K562 (cell line): ENCODE measurements around the gene EXOC7. TPM values are rescaled to one million over a fixed set of nuclear protein-coding genes. Genes with fewer than 3 reads are reported as not detected.

ENCODE experiments used
- ATAC-seq: fragments of 200-7000 bp; cut with Tn5 transposase; 3 replicates; pipeline ENCODE4 v1.9.1; 2020; ENCODE audit warnings: moderate library complexity
- BruUV-seq: library from RNA; stranded (reverse); fragments of 400-500 nt; replicated peaks from 2 replicates; lab custom pipeline; 2021; lab: Mats Ljungman, UMichigan
- CTCF ChIA-PET: fragments of 300-600 bp; formaldehyde crosslinking; extraction: SDS; loops from one replicate; lab custom pipeline; 2021; ENCODE audit warnings: low intra/inter-chr PET ratio; lab: Yijun Ruan, JAX
- POLR2A ChIA-PET: fragments of 300-600, 350-650 bp; sonication (Branson Sonifier 250); formaldehyde crosslinking; extraction: SDS; loops from one replicate; lab custom pipeline; 2021; ENCODE audit warnings: antibody characterized with exemption, inconsistent platforms; lab: Yijun Ruan, JAX
- DNase-seq, 4 experiments: peaks; one replicate each; pipeline versions ENCODE4 v3.0.0 to v3.0.0-alpha.2; 2011 to 2018; ENCODE audit warnings: low spot score in 3 of 4, mixed read lengths in 3 of 4; ENCODE audit errors: extremely low read depth in 1 of 4
- FAIRE-seq: peaks from 2 replicates; lab custom pipeline; 2011; peaks lifted over from hg19 to GRCh38; lab: Jason Lieb, UNC
- H2AFZ ChIP-seq: 2 replicates; pipeline ENCODE4 v1.6.0; 2011; ENCODE audit warnings: low read depth, low read length, control low read depth, inconsistent platforms
- H3K27ac ChIP-seq: fragments of 200-600 bp; 3 replicates; pipeline ENCODE4 v1.8.0; 2011; ENCODE audit warnings: low read depth, mild to moderate bottlenecking, control low read depth, inconsistent platforms, low read length, moderate library complexity, mixed read lengths; ENCODE audit errors: extremely low read depth
- H3K27me3 ChIP-seq, 2 experiments: fragments of 300-600 bp in 1 of 2; 2 replicates in 1 of 2; 3 replicates in 1 of 2; pipeline versions ENCODE4 v1.6.0 to v1.8.0; 2011; ENCODE audit warnings: inconsistent platforms in 2 of 2, low read length in 2 of 2, mild to moderate bottlenecking in 1 of 2, mixed read lengths in 1 of 2, moderate library complexity in 1 of 2; ENCODE audit not compliant: control insufficient read depth in 2 of 2, insufficient read depth in 2 of 2
- H3K36me3 ChIP-seq: fragments of 300-600 bp; 3 replicates; pipeline ENCODE4 v1.8.0; 2011; ENCODE audit warnings: mild to moderate bottlenecking, low read length, inconsistent platforms; ENCODE audit not compliant: control insufficient read depth, insufficient read depth
- H3K4me1 ChIP-seq, 2 experiments: fragments of 200-600 bp in 1 of 2; replicated peaks in 1 of 2; 2 replicates in 1 of 2; 3 replicates in 1 of 2; pipeline versions ENCODE4 v1.5.1 to v1.8.0; 2011; ENCODE audit warnings: inconsistent platforms in 2 of 2, low read length in 2 of 2, mild to moderate bottlenecking in 1 of 2, mixed read lengths in 1 of 2, moderate library complexity in 1 of 2; ENCODE audit not compliant: control insufficient read depth in 2 of 2, insufficient read depth in 2 of 2
- H3K4me2 ChIP-seq: 2 replicates; pipeline ENCODE4 v1.6.1; 2011; ENCODE audit warnings: low read length, control low read depth, inconsistent platforms, mixed read lengths; ENCODE audit not compliant: insufficient read depth
- H3K4me3 ChIP-seq: fragments of 200-600 bp; sonication (generic), shearing (Covaris generic); 2 replicates; pipeline ENCODE4 v1.5.1; 2016; ENCODE audit warnings: control low read depth, inconsistent platforms
- H3K79me2 ChIP-seq: fragments of 200-600 bp; 3 replicates; pipeline ENCODE4 v1.8.0; 2011; ENCODE audit warnings: low read length, inconsistent platforms; ENCODE audit not compliant: control insufficient read depth, insufficient read depth
- H3K9ac ChIP-seq, 2 experiments: 2 replicates each; pipeline versions ENCODE4 v1.6.0 to v1.6.1; 2011; ENCODE audit warnings: low read depth in 2 of 2, low read length in 2 of 2, control low read depth in 1 of 2, inconsistent platforms in 1 of 2, mild to moderate bottlenecking in 1 of 2, mixed read lengths in 1 of 2; ENCODE audit not compliant: insufficient read depth in 1 of 2
- H3K9me1 ChIP-seq: one replicate; pipeline ENCODE4 v1.6.0; 2011; ENCODE audit warnings: inconsistent platforms, mild to moderate bottlenecking, low read length, moderate library complexity; ENCODE audit not compliant: control insufficient read depth, insufficient read depth
- H3K9me3 ChIP-seq: replicated peaks from 2 replicates; pipeline ENCODE4 v1.5.1; 2011; ENCODE audit warnings: low read depth, low read length, inconsistent platforms; ENCODE audit not compliant: control insufficient read depth, insufficient read depth
- H4K20me1 ChIP-seq: replicated peaks from 2 replicates; pipeline ENCODE4 v1.6.1; 2011; ENCODE audit warnings: low read length, inconsistent platforms, mixed read lengths; ENCODE audit not compliant: control insufficient read depth, insufficient read depth
- CHD4 ChIP-seq: fragments of 200-600 bp; sonication (generic); IDR thresholded peaks from 3 replicates; pipeline ENCODE4 v1.6.1; 2012; ENCODE audit warnings: low read depth, mild to moderate bottlenecking, mixed read lengths, low read length, inconsistent platforms; ENCODE audit not compliant: insufficient read depth, insufficient replicate concordance, poor library complexity, severe bottlenecking
- CUX1 ChIP-seq: fragments of 200-800 bp; sonication (Bioruptor generic); IDR thresholded peaks from 2 replicates; pipeline ENCODE4 v1.6.1; 2016; ENCODE audit warnings: missing genetic modification characterization, missing compliant biosample characterization
- FUS ChIP-seq: fragments of 200-400 bp; formaldehyde crosslinking; optimal IDR thresholded peaks from 2 replicates; pipeline ENCODE3; 2017; ENCODE audit warnings: low read depth, low read length
- HNRNPL ChIP-seq: fragments of 200-400 bp; formaldehyde crosslinking; IDR thresholded peaks from 2 replicates; pipeline ENCODE4 v1.6.1; 2017; ENCODE audit warnings: low read depth, mild to moderate bottlenecking, low read length
- IRF9 ChIP-seq: fragments of 450-650 bp; IDR thresholded peaks from 2 replicates; pipeline ENCODE4 v1.6.1; 2016; ENCODE audit warnings: missing biosample characterization, missing genetic modification characterization
- NCOR1 ChIP-seq: fragments of 450-650 bp; IDR thresholded peaks from 2 replicates; pipeline ENCODE4 v1.6.1; 2016; ENCODE audit warnings: mild to moderate bottlenecking, moderate library complexity
- POLR2G ChIP-seq: fragments of 200-400 bp; formaldehyde crosslinking; IDR thresholded peaks from 2 replicates; pipeline ENCODE4 v1.6.1; 2017; ENCODE audit warnings: low read depth, mild to moderate bottlenecking, antibody characterized with exemption, low read length, moderate library complexity
- SAFB ChIP-seq: fragments of 200-400 bp; formaldehyde crosslinking; IDR thresholded peaks from 2 replicates; pipeline ENCODE4 v1.6.1; 2017; ENCODE audit warnings: low read depth, low read length, borderline replicate concordance
- ZBTB33 ChIP-seq: sonication (generic); formaldehyde crosslinking; IDR thresholded peaks from 2 replicates; pipeline ENCODE4 v1.8.1; 2023; ENCODE audit warnings: mild to moderate bottlenecking, missing genetic modification reagents
- WGBS: fragments of 100-300 bp; shearing (Covaris generic); methylation state at CpG from one replicate; pipeline ENCODE4 v1.1.6; 2016; ENCODE audit warnings: low coverage, mixed read lengths; ENCODE audit not compliant: insufficient coverage; ENCODE audit errors: missing lambda C conversion rate; 5-methylcytosine and 5-hydroxymethylcytosine counted together
- in situ Hi-C: fragments of 300-500 bp; cut with MboI; formaldehyde crosslinking; loops from 4 replicates; pipeline ENCODE4 v1.15.0; 2018; ENCODE audit warnings: inconsistent platforms, mixed read lengths
- intact Hi-C: fragments of 100-400 bp; cut with micrococcal nuclease; formaldehyde crosslinking; loops from 2 replicates; pipeline ENCODE4 v1.14.2; 2022
- polyA plus RNA-seq, 8 experiments: library from polyadenylated mRNA; depleted of rRNA in 4 of 8; stranded (reverse) in 5 of 8; unstranded in 3 of 8; fragments of >200 nt; fragmentation: Nextera tagmentation in 2 of 8; fragmentation: Illumina TruSeq in 1 of 8; extraction: Ambion mirVana in 2 of 8; extraction: Trizol in 1 of 8; gene quantifications; 2 replicates each; pipeline versions ENCODE4 v1.2.1 to v1.2.3, GENCODE V29; 2011 to 2014; ENCODE audit warnings: inconsistent platforms in 1 of 8, missing spikeins in 1 of 8
- total RNA-seq, 7 experiments: library from RNA; depleted of rRNA in 6 of 7; stranded (reverse); fragments of >200 nt in 6 of 7; fragmentation: Illumina TruSeq in 2 of 7; extraction: Trizol in 2 of 7; gene quantifications; 2 replicates each; pipeline versions ENCODE4 v1.2.1 to v1.2.3, GENCODE V29; 2011 to 2021; ENCODE audit warnings: low replicate concordance in 1 of 7

Gene EXOC7
- total and polyA plus RNA-seq, 9 of the 15 experiments (the other 6 are each of a cell fraction or from before 2014, with no cell fraction given), result 18.6 to 57.0 (median 35.0) TPM

DNA sequence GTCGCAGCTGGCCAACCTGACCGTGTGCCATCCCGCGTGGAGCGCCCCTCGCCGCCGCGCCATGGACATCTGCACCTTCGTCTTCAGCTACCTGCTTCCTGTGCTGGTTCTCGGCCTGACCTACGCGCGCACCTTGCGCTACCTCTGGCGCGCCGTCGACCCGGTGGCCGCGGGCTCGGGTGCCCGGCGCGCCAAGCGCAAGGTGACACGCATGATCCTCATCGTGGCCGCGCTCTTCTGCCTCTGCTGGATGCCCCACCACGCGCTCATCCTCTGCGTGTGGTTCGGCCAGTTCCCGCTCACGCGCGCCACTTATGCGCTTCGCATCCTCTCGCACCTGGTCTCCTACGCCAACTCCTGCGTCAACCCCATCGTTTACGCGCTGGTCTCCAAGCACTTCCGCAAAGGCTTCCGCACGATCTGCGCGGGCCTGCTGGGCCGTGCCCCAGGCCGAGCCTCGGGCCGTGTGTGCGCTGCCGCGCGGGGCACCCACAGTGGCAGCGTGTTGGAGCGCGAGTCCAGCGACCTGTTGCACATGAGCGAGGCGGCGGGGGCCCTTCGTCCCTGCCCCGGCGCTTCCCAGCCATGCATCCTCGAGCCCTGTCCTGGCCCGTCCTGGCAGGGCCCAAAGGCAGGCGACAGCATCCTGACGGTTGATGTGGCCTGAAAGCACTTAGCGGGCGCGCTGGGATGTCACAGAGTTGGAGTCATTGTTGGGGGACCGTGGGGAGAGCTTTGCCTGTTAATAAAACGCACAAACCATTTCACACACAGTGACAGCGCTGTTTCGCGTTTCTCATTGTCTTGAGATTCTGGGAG, 26.6 kb downstream of the EXOC7 start:
- Histone ChIP-seq H3K4me3 (no peak overlapping the region), H3K9ac (no peak overlapping the region), H3K4me1 (peaks cover 0 to 63% of the 10 kb centered on the region in 2 experiments; a peak in 3 of 5 replicates), H2AFZ (no peak overlapping the region), H3K27ac (no peak overlapping the region), H3K27me3 (peaks cover 18 to 44% of the 10 kb centered on the region in 2 experiments; a peak in 4 of 5 replicates), H3K9me3 (no peaks in the 10 kb centered on the region), H3K36me3 (no peaks in the 10 kb centered on the region), H3K9me1 (peaks cover 4% of the 10 kb centered on the region)
- DNase-seq, result no peak
- BruUV-seq, result no TSS peak
- CTCF ChIA-PET, result no interaction called here
- TF ChIP-seq SAFB (0 out of 2 replicates have a peak, but pooled peaks have one; percentile 26), POLR2G (peak; percentile 75), FUS (peak; percentile 26), CHD4 (no peak), ZBTB33 (peak; percentile 91), HNRNPL (peak; percentile 42; the same call in 1 of the 2 replicates), NCOR1 (no peak), IRF9 (tag) (no peak), CUX1 (CRISPR knock-in tag) (no peak)
- TF ChIP-seq, all 486 proteins: peak for 5
- POLR2A ChIA-PET, result interaction anchor here (1.5 kb wide), 1 partner anchor 9 kb away, joined by 4 read pairs; no protein-coding TSS in a partner anchor
- Histone ChIP-seq H3K79me2 (peaks cover 11% of the 10 kb centered on the region), H3K4me2 (no peak overlapping the region), H4K20me1 (peaks cover 5% of the 10 kb centered on the region; the same call in 1 of the 2 replicates)
- intact Hi-C loops, result no loop called here
- FAIRE-seq, result no peak
- no peak for ATAC-seq
- in situ Hi-C loops, result no loop called here
- WGBS, result 81% methylated on average over 55 of the region's 82 CpGs
